ENCODE measurements around the gene PTPN14. TPM values are rescaled to one million over a fixed set of nuclear protein-coding genes. Genes with fewer than 3 reads are reported as not detected.

PTPN14 gene
- total RNA-seq, 4 donors from 2014 or later = 4.5 to 9.7 (median 7.1) TPM

DNA sequence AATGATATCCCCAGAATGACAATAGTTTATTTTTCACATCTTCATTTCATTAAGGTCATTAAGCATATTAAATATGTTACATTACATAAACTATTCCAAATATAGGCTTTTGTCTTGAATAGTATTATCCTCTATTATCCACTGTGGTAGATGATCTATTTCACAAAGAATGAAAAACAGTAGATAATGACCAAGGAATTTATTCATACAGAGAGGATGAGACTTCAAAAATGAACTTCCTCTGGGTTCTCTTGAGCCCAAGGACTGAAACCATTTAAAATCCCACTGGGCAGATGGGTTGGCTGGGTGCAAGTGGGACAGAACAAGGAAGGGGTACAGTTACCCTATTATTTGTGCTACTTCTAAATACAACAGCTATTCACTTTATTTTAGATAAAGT lies 33.0 kb downstream of the PTPN14 start:
- no peak overlapping the region for H3K27ac ChIP-seq
- in situ Hi-C loops (cut with MboI; ENCODE audit: low pct_ligation_motif_present in 1 of 4, low pct_unique_long_range_greater_than_20kb in 1 of 4, low sequenced_read_pairs in 3 of 4) = no loop called here
- no peak overlapping the region for H3K4me3 ChIP-seq
- H3K36me3 ChIP-seq = no peaks in the 10 kb centered on the region
- H3K9me3 ChIP-seq = no peaks in the 10 kb centered on the region
- no peak for TF ChIP-seq POLR2A (IDR thresholded peaks at IDR 0.05)
- no peak for TF ChIP-seq POLR2AphosphoS5 (IDR thresholded peaks at IDR 0.05)
- TF ChIP-seq, protein P1, sequence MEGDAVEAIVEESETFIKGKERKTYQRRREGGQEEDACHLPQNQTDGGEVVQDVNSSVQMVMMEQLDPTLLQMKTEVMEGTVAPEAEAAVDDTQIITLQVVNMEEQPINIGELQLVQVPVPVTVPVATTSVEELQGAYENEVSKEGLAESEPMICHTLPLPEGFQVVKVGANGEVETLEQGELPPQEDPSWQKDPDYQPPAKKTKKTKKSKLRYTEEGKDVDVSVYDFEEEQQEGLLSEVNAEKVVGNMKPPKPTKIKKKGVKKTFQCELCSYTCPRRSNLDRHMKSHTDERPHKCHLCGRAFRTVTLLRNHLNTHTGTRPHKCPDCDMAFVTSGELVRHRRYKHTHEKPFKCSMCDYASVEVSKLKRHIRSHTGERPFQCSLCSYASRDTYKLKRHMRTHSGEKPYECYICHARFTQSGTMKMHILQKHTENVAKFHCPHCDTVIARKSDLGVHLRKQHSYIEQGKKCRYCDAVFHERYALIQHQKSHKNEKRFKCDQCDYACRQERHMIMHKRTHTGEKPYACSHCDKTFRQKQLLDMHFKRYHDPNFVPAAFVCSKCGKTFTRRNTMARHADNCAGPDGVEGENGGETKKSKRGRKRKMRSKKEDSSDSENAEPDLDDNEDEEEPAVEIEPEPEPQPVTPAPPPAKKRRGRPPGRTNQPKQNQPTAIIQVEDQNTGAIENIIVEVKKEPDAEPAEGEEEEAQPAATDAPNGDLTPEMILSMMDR (IDR thresholded peaks at IDR 0.05) = no peak
- no peak for TF ChIP-seq EP300 (IDR thresholded peaks at IDR 0.05; ENCODE audit: low read depth)
- H3K27me3 ChIP-seq = no peaks in the 10 kb centered on the region
- no peak for DNase-seq
- intact Hi-C loops (cut with DNase I; ENCODE audit: low total_unique reads) = no loop called here
- peaks cover 0 to 26% (median 12%) of the 10 kb centered on the region in 4 donors for H3K4me1 ChIP-seq

DNA sequence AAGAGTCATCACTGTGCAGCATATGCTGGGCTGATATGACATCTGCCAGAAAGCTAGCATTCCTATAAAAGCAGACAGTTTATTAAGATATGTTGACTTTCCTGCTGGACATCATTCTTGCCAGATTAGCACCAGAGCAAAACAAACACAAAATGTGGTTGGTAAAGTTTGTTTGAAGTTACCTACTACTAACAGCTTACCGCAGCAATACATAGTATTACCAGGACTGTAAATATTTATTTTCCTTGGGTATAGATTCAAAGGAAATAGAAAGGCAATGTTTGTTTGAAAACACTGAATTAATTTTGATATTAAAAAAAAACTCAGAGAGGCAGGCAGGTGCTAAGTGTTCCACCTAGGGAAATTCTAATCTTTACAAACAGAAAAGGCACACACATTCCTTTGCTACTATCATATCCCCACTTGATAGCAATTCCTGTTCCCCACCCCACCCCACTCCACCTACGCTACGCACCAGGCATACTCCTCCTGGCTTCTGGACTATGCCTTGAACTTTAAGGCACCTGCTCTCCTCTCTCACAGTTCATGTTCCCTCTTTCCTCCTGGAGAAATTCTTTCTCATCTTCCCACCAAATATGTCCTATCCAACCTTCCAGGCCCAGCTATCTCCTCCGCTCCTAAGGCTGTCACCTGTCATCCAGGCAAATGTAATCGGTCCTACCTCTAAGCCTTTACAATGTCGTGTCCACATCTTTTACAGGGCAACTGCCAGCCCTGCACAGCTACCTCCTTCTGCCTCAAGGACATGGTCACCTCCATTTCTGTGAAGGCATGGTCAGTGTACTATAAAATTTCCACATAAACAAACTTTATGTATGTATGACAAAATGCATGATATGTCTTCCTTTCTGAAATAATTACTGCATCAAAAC lies 34.7 kb downstream of the PTPN14 start:
- intact Hi-C loops (cut with DNase I; ENCODE audit: low total_unique reads) = no loop called here
- Histone ChIP-seq H3K27ac (no peak overlapping the region), H3K27me3 (no peaks in the 10 kb centered on the region), H3K9me3 (no peaks in the 10 kb centered on the region), H3K4me3 (no peak overlapping the region), H3K36me3 (no peaks in the 10 kb centered on the region), H3K4me1 (peaks cover 0 to 26% (median 12%) of the 10 kb centered on the region in 4 donors)
- in situ Hi-C loops (cut with MboI; ENCODE audit: low pct_ligation_motif_present in 1 of 4, low pct_unique_long_range_greater_than_20kb in 1 of 4, low sequenced_read_pairs in 3 of 4) = no loop called here
- TF ChIP-seq, protein P1 (IDR thresholded peaks at IDR 0.05) = no peak
- TF ChIP-seq POLR2A (IDR thresholded peaks at IDR 0.05) (no peak), POLR2AphosphoS5 (IDR thresholded peaks at IDR 0.05) (no peak), EP300 (IDR thresholded peaks at IDR 0.05; ENCODE audit: low read depth) (no peak)
- DNase-seq = no peak
- 55 to 65% methylated on average over 4 to 6 of the region's 6 CpGs for WGBS, 2 donors (ENCODE audit: low coverage in 1 of 2)

DNA sequence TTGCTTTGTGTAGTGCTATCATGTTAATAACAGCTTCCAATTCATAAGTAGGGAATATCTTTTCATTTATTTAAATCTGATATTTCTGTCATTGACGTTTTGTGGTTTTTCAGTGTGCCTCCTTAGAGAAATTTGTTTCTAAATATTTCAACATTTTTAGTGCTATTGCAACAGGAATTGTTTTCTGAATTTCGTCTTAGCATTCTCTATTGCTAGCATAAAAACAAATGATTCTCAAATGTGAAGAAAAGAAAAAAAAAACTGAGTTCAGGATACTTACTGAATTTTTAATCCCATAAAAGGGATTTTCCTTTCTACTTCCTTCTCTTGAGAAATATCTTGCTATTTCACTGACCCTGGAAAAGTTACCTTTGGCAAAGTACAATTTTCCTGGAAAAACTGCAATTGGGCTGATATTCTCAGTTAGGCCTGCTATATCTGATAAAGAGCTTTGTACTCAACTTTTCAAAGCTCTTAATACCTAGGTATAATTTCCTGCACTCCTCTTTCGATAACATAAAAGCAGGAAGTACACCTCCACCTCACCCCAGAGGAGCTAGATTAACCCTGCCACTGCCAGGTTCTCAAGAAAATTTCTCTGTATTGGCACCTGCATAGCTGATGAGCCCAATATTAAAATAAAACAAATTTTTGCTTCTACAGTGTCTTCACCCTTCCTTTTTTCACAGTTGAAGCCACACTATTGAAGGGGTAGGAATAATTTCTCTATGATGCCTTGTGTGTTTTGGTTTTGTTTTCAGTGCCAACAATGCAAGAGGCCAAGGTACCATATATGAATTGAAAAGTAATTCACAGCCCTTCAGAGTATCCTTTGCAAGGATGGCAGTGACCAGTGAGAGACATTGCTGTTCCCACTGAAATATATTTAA lies 35.6 kb downstream of the PTPN14 start:
- Histone ChIP-seq H3K27me3 (no peaks in the 10 kb centered on the region), H3K4me1 (peaks cover 0 to 26% (median 12%) of the 10 kb centered on the region in 4 donors), H3K36me3 (no peaks in the 10 kb centered on the region), H3K9me3 (no peaks in the 10 kb centered on the region), H3K4me3 (no peak overlapping the region), H3K27ac (no peak overlapping the region)
- intact Hi-C loops (cut with DNase I; ENCODE audit: low total_unique reads) = no loop called here
- TF ChIP-seq, protein P1 (IDR thresholded peaks at IDR 0.05) = no peak
- TF ChIP-seq POLR2A (IDR thresholded peaks at IDR 0.05) (no peak), EP300 (IDR thresholded peaks at IDR 0.05; ENCODE audit: low read depth) (no peak), POLR2AphosphoS5 (IDR thresholded peaks at IDR 0.05) (no peak)
- in situ Hi-C loops (cut with MboI; ENCODE audit: low pct_ligation_motif_present in 1 of 4, low pct_unique_long_range_greater_than_20kb in 1 of 4, low sequenced_read_pairs in 3 of 4) = no loop called here
- DNase-seq = no peak
- 28 to 52% methylated on average over 3 of the region's 3 CpGs for WGBS, 2 donors (ENCODE audit: low coverage in 1 of 2)

DNA sequence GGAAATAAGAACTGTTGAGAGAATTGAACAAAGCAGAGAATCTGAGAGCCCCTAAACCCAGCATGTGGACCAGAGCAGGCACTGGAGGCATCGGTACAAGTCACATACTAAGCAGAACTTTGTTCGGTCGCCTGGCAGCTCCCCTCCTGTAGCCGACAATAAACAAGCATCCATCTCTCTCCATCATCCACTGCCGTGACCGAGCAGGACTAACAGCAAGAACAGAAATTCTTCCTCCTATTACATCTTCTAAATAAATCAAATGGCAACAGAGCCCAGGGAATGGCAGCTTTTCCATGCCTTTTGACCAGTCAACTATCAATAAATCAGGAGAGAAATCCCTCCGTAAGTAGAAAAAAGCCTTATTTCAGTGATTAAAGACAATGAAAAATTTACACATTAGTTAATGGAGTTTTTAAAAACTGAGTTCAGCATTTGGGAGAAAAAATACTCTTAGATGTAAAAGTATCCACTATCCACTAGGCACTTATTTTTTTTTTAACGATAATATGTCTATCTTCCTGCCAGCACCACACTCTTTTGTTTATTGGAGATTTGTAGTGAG lies 36.5 kb downstream of the PTPN14 start:
- Histone ChIP-seq H3K27me3 (no peaks in the 10 kb centered on the region), H3K4me3 (no peak overlapping the region), H3K27ac (no peak overlapping the region), H3K36me3 (no peaks in the 10 kb centered on the region), H3K9me3 (no peaks in the 10 kb centered on the region), H3K4me1 (peaks cover 0 to 26% (median 12%) of the 10 kb centered on the region in 4 donors)
- in situ Hi-C loops (cut with MboI; ENCODE audit: low pct_ligation_motif_present in 1 of 4, low pct_unique_long_range_greater_than_20kb in 1 of 4, low sequenced_read_pairs in 3 of 4) (no loop called here), intact Hi-C loops (cut with DNase I; ENCODE audit: low total_unique reads) (no loop called here)
- WGBS, 2 donors (ENCODE audit: low coverage in 1 of 2) = 64 to 73% methylated on average over 8 of the region's 8 CpGs
- no peak for DNase-seq
- TF ChIP-seq EP300 (IDR thresholded peaks at IDR 0.05; ENCODE audit: low read depth) (no peak), POLR2AphosphoS5 (IDR thresholded peaks at IDR 0.05) (no peak), POLR2A (IDR thresholded peaks at IDR 0.05) (no peak)
- TF ChIP-seq, protein P1 (IDR thresholded peaks at IDR 0.05) = no peak

Measured in transverse colon (tissue), 4 donors.